Neuron (in vitro differentiated cells): ENCODE measurements around the gene SLC38A2.
"Not testable (repeated sequence)": the region's sequence is repeated elsewhere in the genome, so short reads cannot be mapped to it uniquely, and the experiment has no call there.

Source experiments
- H2AFZ ChIP-seq: one replicate; pipeline ENCODE4 v1.6.1; 2013; ENCODE audit warnings: low read depth, mild to moderate bottlenecking, inconsistent platforms, low read length, moderate library complexity
- H3K27me3 ChIP-seq: one replicate; pipeline ENCODE4 v1.6.1; 2013; ENCODE audit warnings: low read length; ENCODE audit not compliant: insufficient read depth
- H3K36me3 ChIP-seq: one replicate; pipeline ENCODE4 v1.6.1; 2013; ENCODE audit warnings: low read length; ENCODE audit not compliant: insufficient read depth
- H3K4me1 ChIP-seq: one replicate; pipeline ENCODE4 v1.6.1; 2013; ENCODE audit warnings: low read length; ENCODE audit not compliant: insufficient read depth
- H3K4me3 ChIP-seq: 2 replicates; pipeline ENCODE4 v1.5.1; 2013; ENCODE audit warnings: mild to moderate bottlenecking, low read length, moderate library complexity
- H3K9me3 ChIP-seq: one replicate; pipeline ENCODE4 v1.6.1; 2013; ENCODE audit warnings: low read length

Gene SLC38A2

GRCh38 chr12:46342562-46343033, 30.0 kb downstream of the SLC38A2 start:
- Histone ChIP-seq H3K4me1 (no peaks in the 10 kb centered on the region), H3K4me3 (no peak overlapping the region), H3K9me3 (no peaks in the 10 kb centered on the region), H3K36me3 (no peaks in the 10 kb centered on the region), H2AFZ (no peak overlapping the region), H3K27me3 (no peaks in the 10 kb centered on the region)

- Histone ChIP-seq H3K4me3 (no peak overlapping the region), H3K27me3 (no peaks in the 10 kb centered on the region), H3K36me3 (no peaks in the 10 kb centered on the region), H3K9me3 (no peaks in the 10 kb centered on the region), H3K4me1 (no peaks in the 10 kb centered on the region), H2AFZ (no peak overlapping the region)
These were observed 33.5 kb downstream of the SLC38A2 start for GRCh38 chr12:46339051-46339450.

GRCh38 chr12:46332260-46332659, 40.3 kb downstream of the SLC38A2 start:
- no peaks in the 10 kb centered on the region for H3K9me3 ChIP-seq
- no peak overlapping the region for H2AFZ ChIP-seq

GRCh38 chr12:46325075-46325474, 47.5 kb downstream of the SLC38A2 start:
- not testable (repeated sequence) for H3K9me3 ChIP-seq, H3K4me1 ChIP-seq, H3K27me3 ChIP-seq, H3K36me3 ChIP-seq, H3K4me3 ChIP-seq, H2AFZ ChIP-seq

More at GRCh38 chr12:46332260-46332659, 40.3 kb downstream of the SLC38A2 start:
- H3K4me1 ChIP-seq, result no peaks in the 10 kb centered on the region
- H3K36me3 ChIP-seq, result no peaks in the 10 kb centered on the region
- H3K4me3 ChIP-seq, result no peak overlapping the region
- H3K27me3 ChIP-seq, result no peaks in the 10 kb centered on the region

- Histone ChIP-seq H3K4me1 (no peaks in the 10 kb centered on the region), H2AFZ (no peak overlapping the region), H3K9me3 (no peaks in the 10 kb centered on the region), H3K36me3 (no peaks in the 10 kb centered on the region), H3K4me3 (no peak overlapping the region), H3K27me3 (no peaks in the 10 kb centered on the region)
These were observed 51.8 kb downstream of the SLC38A2 start for GRCh38 chr12:46320731-46321130.

GRCh38 chr12:46318037-46318436, 54.5 kb downstream of the SLC38A2 start:
- Histone ChIP-seq H2AFZ (no peak overlapping the region), H3K4me1 (no peaks in the 10 kb centered on the region), H3K9me3 (no peaks in the 10 kb centered on the region), H3K36me3 (no peaks in the 10 kb centered on the region), H3K4me3 (no peak overlapping the region), H3K27me3 (no peaks in the 10 kb centered on the region)
